ENCODE measurements around the gene ANTXR2. TPM values are rescaled to one million over a fixed set of nuclear protein-coding genes. Genes with fewer than 3 reads are reported as not detected.
A peak's percentile ranks its signal among the peaks of the same experiment; 100 is the strongest.

ANTXR2 gene
- total and polyA plus RNA-seq, 4 experiments from 2014 or later = 88.1 to 91.6 (median 90.7) TPM

DNA sequence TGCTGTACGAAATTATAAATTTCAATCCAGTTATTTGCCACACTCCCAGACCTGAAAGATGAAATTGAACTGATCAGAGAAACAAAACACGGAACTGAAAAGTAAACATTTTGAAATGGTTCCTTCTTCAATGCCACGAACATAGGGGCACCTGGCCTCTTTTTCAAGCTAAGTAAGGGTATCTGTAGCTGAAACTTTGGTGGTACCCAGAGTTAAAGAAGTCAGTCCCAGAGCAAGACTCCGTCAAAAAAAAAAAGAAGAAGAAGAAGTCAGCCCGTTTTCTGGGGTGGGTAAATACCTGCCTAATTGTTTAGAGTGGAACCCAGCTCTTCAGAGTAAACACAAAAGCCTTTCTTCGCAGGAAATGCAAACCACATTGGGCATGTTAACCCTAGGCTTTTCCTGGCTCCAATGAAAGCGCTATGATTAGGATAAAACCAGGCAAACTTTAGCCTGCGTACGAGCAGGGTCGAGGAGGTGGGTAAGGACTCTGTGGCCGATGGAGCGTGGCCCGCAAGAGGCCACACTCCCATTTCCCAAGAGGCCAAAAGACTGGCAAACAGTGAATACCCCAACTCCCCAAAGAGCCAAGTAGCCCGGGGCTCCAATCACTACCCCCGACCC, 1.3 kb downstream of the ANTXR2 start:
- peak overlapping the region; percentile 68 to 75 for H3K4me3 ChIP-seq (ENCODE audit: low read length in 2 of 2)
- no peaks in the 10 kb centered on the region for H3K9me3 ChIP-seq (ENCODE audit: control insufficient read depth in 1 of 2, low read length in 2 of 2)
- peaks cover 7% of the 10 kb centered on the region for H3K36me3 ChIP-seq (ENCODE audit: insufficient read depth, low read length)
- ChIA-PET POLR2A (ENCODE audit: partially characterized antibody) (interaction anchor here (1.1 to 5.4 kb wide), 15 partner anchors 9 to 131 kb away, joined by 3 to 60 read pairs (median 11); partner anchors contain the start of gene PRDM8), CTCF (ENCODE audit: partially characterized antibody) (interaction anchor here (0.8 to 3.6 kb wide), 10 partner anchors 9 to 154 kb away, joined by 3 to 24 read pairs (median 5); no protein-coding TSS in a partner anchor)
- peak overlapping the region; percentile 90 to 99 (median 98) for H3K27ac Mint-ChIP-seq
- peaks cover 81% of the 10 kb centered on the region for H3K4me1 ChIP-seq (ENCODE audit: insufficient read depth, low read length)
- peaks cover 49 to 91% (median 61%) of the 10 kb centered on the region in 4 donors for H3K4me1 Mint-ChIP-seq
- intact Hi-C loops (cut with micrococcal nuclease) = loop anchor here (1.0 to 2.0 kb wide), 3 partner anchors 8 to 153 kb away; no protein-coding TSS in a partner anchor
- no peaks in the 10 kb centered on the region for H3K27me3 Mint-ChIP-seq
- peaks cover 19 to 44% of the 10 kb centered on the region in 2 donors for H3K36me3 Mint-ChIP-seq
- DNase-seq = peak in 2 of 5 donors; percentile 18 to 40
- peak overlapping the region; percentile 86 for H3K27ac ChIP-seq (ENCODE audit: low read depth, low read length)
- H3K27me3 ChIP-seq (ENCODE audit: insufficient read depth, low read length) = no peaks in the 10 kb centered on the region
- peak overlapping the region; percentile 97 to 99 (median 98) for H3K4me3 Mint-ChIP-seq
- H3K9me3 Mint-ChIP-seq = peaks cover 0 to 2% (median 0%) of the 10 kb centered on the region in 8 donors

GRCh38 chr4:80070880-80071603, 2.0 kb downstream of the ANTXR2 start:
- H3K27me3 ChIP-seq (ENCODE audit: insufficient read depth, low read length) = no peaks in the 10 kb centered on the region
- peak overlapping the region; percentile 68 to 75 for H3K4me3 ChIP-seq (ENCODE audit: low read length in 2 of 2)
- peaks cover 81% of the 10 kb centered on the region for H3K4me1 ChIP-seq (ENCODE audit: insufficient read depth, low read length)
- CTCF ChIA-PET (ENCODE audit: partially characterized antibody) = interaction anchor here (0.8 to 3.6 kb wide), 6 partner anchors 10 to 131 kb away, joined by 4 to 24 read pairs (median 11); no protein-coding TSS in a partner anchor
- Mint-ChIP-seq H3K4me1 (peaks cover 50 to 93% (median 61%) of the 10 kb centered on the region in 4 donors), H3K36me3 (peaks cover 23 to 50% of the 10 kb centered on the region in 2 donors), H3K27me3 (no peaks in the 10 kb centered on the region), H3K9me3 (peaks cover 0 to 2% (median 0%) of the 10 kb centered on the region in 8 donors), H3K27ac (peak overlapping the region; percentile 90 to 99 (median 98)), H3K4me3 (peak overlapping the region; percentile 97 to 99 (median 98))
- peak overlapping the region; percentile 86 for H3K27ac ChIP-seq (ENCODE audit: low read depth, low read length)
- intact Hi-C loops (cut with micrococcal nuclease) = loop anchor here (1.0 kb wide), 1 partner anchor 8 kb away; no protein-coding TSS in a partner anchor
- POLR2A ChIA-PET (ENCODE audit: partially characterized antibody) = interaction anchor here (1.5 to 5.4 kb wide), 8 partner anchors 9 to 132 kb away, joined by 7 to 60 read pairs (median 22); partner anchors contain the start of gene PRDM8
- H3K9me3 ChIP-seq (ENCODE audit: control insufficient read depth in 1 of 2, low read length in 2 of 2) = no peaks in the 10 kb centered on the region
- peaks cover 7% of the 10 kb centered on the region for H3K36me3 ChIP-seq (ENCODE audit: insufficient read depth, low read length)
- no peak for DNase-seq

GRCh38 chr4:80069837-80070731, 2.9 kb downstream of the ANTXR2 start:
- peak overlapping the region; percentile 86 for H3K27ac ChIP-seq (ENCODE audit: low read depth, low read length)
- peaks cover 12% of the 10 kb centered on the region for H3K36me3 ChIP-seq (ENCODE audit: insufficient read depth, low read length)
- Mint-ChIP-seq H3K4me3 (peak overlapping the region; percentile 97 to 99 (median 98)), H3K36me3 (peaks cover 26 to 55% of the 10 kb centered on the region in 2 donors), H3K9me3 (peaks cover 0 to 2% (median 0%) of the 10 kb centered on the region in 8 donors), H3K27ac (peak overlapping the region; percentile 52 to 99 (median 70)), H3K27me3 (no peaks in the 10 kb centered on the region), H3K4me1 (peaks cover 52 to 91% (median 60%) of the 10 kb centered on the region in 4 donors)
- H3K4me3 ChIP-seq (ENCODE audit: low read length in 2 of 2) = no peak overlapping the region
- peaks cover 82% of the 10 kb centered on the region for H3K4me1 ChIP-seq (ENCODE audit: insufficient read depth, low read length)
- H3K9me3 ChIP-seq (ENCODE audit: control insufficient read depth in 1 of 2, low read length in 2 of 2) = no peaks in the 10 kb centered on the region
- ChIA-PET CTCF (ENCODE audit: partially characterized antibody) (no interaction called here), POLR2A (ENCODE audit: partially characterized antibody) (interaction anchor here (1.2 to 5.4 kb wide), 4 partner anchors 11 to 133 kb away, joined by 3 to 60 read pairs (median 27); no protein-coding TSS in a partner anchor)
- intact Hi-C loops (cut with micrococcal nuclease) = no loop called here
- no peaks in the 10 kb centered on the region for H3K27me3 ChIP-seq (ENCODE audit: insufficient read depth, low read length)
- DNase-seq = no peak

- Mint-ChIP-seq H3K27me3 (no peaks in the 10 kb centered on the region), H3K27ac (peak overlapping the region; percentile 20 to 98 (median 65)), H3K4me3 (peak overlapping the region in 6 of 8 donors; percentile 97 to 99 (median 99)), H3K9me3 (peaks cover 0 to 2% (median 0%) of the 10 kb centered on the region in 8 donors), H3K4me1 (peaks cover 48 to 91% (median 58%) of the 10 kb centered on the region in 4 donors), H3K36me3 (peaks cover 31 to 61% of the 10 kb centered on the region in 2 donors)
- CTCF ChIA-PET (ENCODE audit: partially characterized antibody) = no interaction called here
- Histone ChIP-seq H3K4me1 (ENCODE audit: insufficient read depth, low read length) (peaks cover 82% of the 10 kb centered on the region), H3K9me3 (ENCODE audit: control insufficient read depth in 1 of 2, low read length in 2 of 2) (no peaks in the 10 kb centered on the region), H3K27ac (ENCODE audit: low read depth, low read length) (peak overlapping the region; percentile 86), H3K4me3 (ENCODE audit: low read length in 2 of 2) (no peak overlapping the region), H3K27me3 (ENCODE audit: insufficient read depth, low read length) (no peaks in the 10 kb centered on the region), H3K36me3 (ENCODE audit: insufficient read depth, low read length) (peaks cover 12% of the 10 kb centered on the region)
- POLR2A ChIA-PET (ENCODE audit: partially characterized antibody) = interaction anchor here (1.2 to 5.4 kb wide), 3 partner anchors 10 to 134 kb away, joined by 3 to 60 read pairs (median 7); no protein-coding TSS in a partner anchor
- intact Hi-C loops (cut with micrococcal nuclease) = no loop called here
- no peak for DNase-seq
Observed at GRCh38 chr4:80069108-80069836, 3.8 kb downstream of the ANTXR2 start.

DNA sequence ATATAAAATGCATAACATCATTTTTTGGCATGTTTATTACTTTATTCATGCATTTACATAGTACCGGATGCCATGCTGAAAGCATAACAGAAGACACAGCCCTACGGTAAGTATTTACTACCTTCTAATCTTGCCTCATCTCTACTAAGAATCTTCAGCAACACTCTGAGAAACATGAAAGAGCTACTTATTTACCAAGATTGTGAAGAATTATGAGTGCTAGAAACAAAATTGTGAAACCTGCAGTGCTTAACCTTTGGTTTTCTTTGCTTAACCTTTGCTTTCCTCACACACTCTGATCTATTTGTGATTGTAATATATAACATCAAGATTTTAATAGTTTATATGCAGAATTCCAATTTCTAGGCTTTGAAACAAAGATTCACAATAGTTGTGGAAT, 7.4 kb downstream of the ANTXR2 start:
- Histone ChIP-seq H3K4me3 (ENCODE audit: low read length in 2 of 2) (no peak overlapping the region), H3K27ac (ENCODE audit: low read depth, low read length) (no peak overlapping the region), H3K36me3 (ENCODE audit: insufficient read depth, low read length) (peaks cover 12% of the 10 kb centered on the region), H3K27me3 (ENCODE audit: insufficient read depth, low read length) (no peaks in the 10 kb centered on the region), H3K9me3 (ENCODE audit: control insufficient read depth in 1 of 2, low read length in 2 of 2) (no peaks in the 10 kb centered on the region), H3K4me1 (ENCODE audit: insufficient read depth, low read length) (peaks cover 70% of the 10 kb centered on the region)
- intact Hi-C loops (cut with micrococcal nuclease) = no loop called here
- ChIA-PET POLR2A (ENCODE audit: partially characterized antibody) (interaction anchor here (0.6 to 1.6 kb wide), 2 partner anchors 10 to 119 kb away, joined by 3 read pairs; no protein-coding TSS in a partner anchor), CTCF (ENCODE audit: partially characterized antibody) (interaction anchor here (2.0 kb wide), 1 partner anchor 60 kb away, joined by 6 read pairs; no protein-coding TSS in a partner anchor)
- Mint-ChIP-seq H3K4me1 (peaks cover 41 to 83% (median 54%) of the 10 kb centered on the region in 4 donors), H3K27me3 (no peaks in the 10 kb centered on the region), H3K4me3 (peak overlapping the region in 5 of 8 donors; percentile 15 to 42 (median 18)), H3K36me3 (peaks cover 43 to 64% of the 10 kb centered on the region in 2 donors), H3K9me3 (no peaks in the 10 kb centered on the region), H3K27ac (peak overlapping the region in 4 of 7 donors; percentile 24 to 85 (median 66))
- no peak for DNase-seq

DNA sequence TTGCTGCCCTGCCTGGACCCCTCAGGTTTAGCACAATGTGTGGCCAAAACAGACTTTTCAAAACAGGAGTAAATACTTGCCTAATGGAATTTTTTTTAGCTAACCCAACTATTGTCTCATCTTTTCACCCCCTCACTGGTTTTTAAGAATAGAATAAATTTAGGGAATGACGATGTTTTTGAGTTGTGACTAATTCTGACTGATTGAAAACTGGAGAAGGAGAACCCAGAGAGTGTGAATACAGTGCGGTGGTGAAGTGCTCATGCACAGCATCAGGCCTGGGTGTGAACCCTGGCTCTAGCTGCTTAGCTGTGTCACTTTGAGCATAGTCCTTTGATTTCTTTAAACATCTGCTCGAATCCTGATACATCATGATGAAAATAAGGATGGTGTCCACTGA, 10.5 kb downstream of the ANTXR2 start:
- intact Hi-C loops (cut with micrococcal nuclease) = no loop called here
- H3K27ac ChIP-seq (ENCODE audit: low read depth, low read length) = no peak overlapping the region
- peaks cover 10% of the 10 kb centered on the region for H3K36me3 ChIP-seq (ENCODE audit: insufficient read depth, low read length)
- Mint-ChIP-seq H3K27me3 (no peaks in the 10 kb centered on the region), H3K9me3 (no peaks in the 10 kb centered on the region), H3K4me1 (peaks cover 39 to 79% (median 53%) of the 10 kb centered on the region in 4 donors), H3K36me3 (peaks cover 32 to 58% of the 10 kb centered on the region in 2 donors), H3K27ac (peak overlapping the region; percentile 63 to 92 (median 74)), H3K4me3 (no peak overlapping the region)
- no peak for DNase-seq
- ChIA-PET POLR2A (ENCODE audit: partially characterized antibody) (interaction anchor here (1.9 kb wide), 1 partner anchor 10 kb away, joined by 11 read pairs; the partner anchor contains the start of gene ANTXR2), CTCF (ENCODE audit: partially characterized antibody) (no interaction called here)
- no peaks in the 10 kb centered on the region for H3K9me3 ChIP-seq (ENCODE audit: control insufficient read depth in 1 of 2, low read length in 2 of 2)
- H3K4me3 ChIP-seq (ENCODE audit: low read length in 2 of 2) = no peak overlapping the region
- no peaks in the 10 kb centered on the region for H3K27me3 ChIP-seq (ENCODE audit: insufficient read depth, low read length)
- peaks cover 66% of the 10 kb centered on the region for H3K4me1 ChIP-seq (ENCODE audit: insufficient read depth, low read length)

All from CD4-positive, alpha-beta memory T cell (primary cell).